GM18951 (cell line): ENCODE data around the gene CAV1.

Source experiments
- POLR2A ChIP-seq: IDR thresholded peaks from 4 replicates; pipeline ENCODE4 v1.6.1; 2011; ENCODE audit warnings: mild to moderate bottlenecking; ENCODE audit not compliant: insufficient read length, insufficient read depth; ENCODE audit errors: extremely low read depth
- in situ Hi-C: fragments of 300-500 bp; cut with MboI; formaldehyde crosslinking; loops from one replicate; pipeline ENCODE4 v1.12.0; 2022; ENCODE audit warnings: low sequenced_read_pairs, mixed read lengths, inconsistent platforms; ENCODE audit not compliant: unreplicated experiment

CAV1 gene

GRCh38 chr7:116610721-116611120 lies 85.9 kb downstream of the CAV1 start:
- in situ Hi-C loops: no loop called here
- TF ChIP-seq POLR2A: no peak
